GM21447 (cell line): ENCODE data around the gene ATAD5.
"Not testable (repeated sequence)": the region's sequence is repeated elsewhere in the genome, so short reads cannot be mapped to it uniquely, and the experiment has no call there.

Experiments
- ATAC-seq: cut with Tn5 transposase; IDR thresholded peaks from one replicate; pipeline ENCODE4 v1.9.1; 2021; ENCODE audit not compliant: unreplicated experiment

The ATAD5 gene

DNA sequence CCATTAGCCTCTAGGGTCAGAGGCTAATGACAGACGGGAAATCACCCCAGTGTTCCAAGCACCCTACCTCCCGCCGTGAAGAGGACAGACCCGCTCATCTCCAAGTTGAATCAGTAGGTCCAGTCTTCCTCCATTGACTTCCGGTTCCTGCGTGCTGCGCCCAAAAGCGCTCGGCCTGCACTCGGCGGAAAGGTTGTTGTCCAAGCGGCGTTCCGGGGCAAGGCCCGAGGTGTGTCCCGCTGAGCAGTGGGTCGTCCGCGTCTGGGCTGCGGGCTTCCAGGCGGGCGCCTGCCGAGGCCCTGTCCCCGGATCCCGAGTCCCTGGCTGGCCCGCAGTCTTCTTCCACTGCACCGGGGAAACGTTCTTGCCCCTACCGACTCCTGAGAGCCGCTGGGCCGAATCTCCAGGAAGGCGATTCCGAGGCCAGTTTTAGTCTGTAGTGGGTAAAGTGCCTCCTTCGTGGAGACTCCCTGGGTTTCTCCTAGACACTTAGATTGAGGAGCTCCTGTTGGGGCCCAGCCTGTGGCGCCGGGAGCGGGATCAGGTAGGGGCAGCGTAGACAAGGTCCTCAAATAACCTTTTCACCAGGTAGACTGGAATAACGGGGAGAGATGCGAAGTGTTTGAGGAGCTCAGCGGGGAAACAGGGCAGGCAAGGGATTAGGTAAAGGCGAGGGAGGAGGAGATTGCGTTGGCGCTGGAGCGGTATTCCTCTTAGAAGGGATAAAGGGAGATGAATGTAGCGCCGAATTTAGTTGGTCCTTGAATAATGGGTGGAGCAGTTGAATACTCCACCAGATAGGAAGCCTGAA, 74.5 kb downstream of the ATAD5 start, which contains the start of gene TEFM:
TEFM (minus strand) TSS at position 138 of the 811 bp plus-strand sequence; CDS start at position 98, 40 bp downstream.
- peak; percentile 85 for ATAC-seq

DNA sequence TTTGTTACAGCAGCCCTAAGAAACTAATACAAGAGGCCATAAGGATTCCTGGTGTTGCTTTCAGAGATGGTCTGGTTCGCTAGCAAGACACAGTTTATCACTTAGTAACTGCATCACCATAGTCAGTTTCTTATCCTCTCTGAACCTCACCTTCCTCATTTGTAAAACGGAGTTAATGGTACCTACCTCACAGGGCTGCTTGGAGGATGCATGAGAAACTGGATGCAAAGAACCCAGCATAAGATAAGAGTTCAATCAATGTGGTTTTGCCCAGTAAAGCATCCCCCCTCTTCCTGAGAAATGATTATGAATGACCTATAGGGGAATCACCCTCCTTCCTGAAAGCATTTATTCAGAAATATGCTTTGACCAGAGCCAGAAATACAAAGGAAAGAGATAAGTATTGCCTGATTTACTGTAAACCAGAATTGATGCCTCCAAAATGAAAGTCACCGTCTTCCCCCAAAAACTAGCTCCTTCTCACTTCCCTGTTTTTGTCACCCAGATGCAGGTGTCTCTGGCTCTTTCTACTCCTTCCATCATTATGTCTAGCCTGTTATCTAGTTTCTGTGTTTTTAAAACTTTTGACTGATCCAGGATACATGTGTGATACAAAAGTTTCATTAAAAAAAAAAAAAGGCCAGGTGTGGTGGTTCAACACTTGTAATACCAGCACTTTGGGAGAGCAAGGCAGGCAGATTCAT, 77.1 kb downstream of the ATAD5 start:
- no peak for ATAC-seq

DNA sequence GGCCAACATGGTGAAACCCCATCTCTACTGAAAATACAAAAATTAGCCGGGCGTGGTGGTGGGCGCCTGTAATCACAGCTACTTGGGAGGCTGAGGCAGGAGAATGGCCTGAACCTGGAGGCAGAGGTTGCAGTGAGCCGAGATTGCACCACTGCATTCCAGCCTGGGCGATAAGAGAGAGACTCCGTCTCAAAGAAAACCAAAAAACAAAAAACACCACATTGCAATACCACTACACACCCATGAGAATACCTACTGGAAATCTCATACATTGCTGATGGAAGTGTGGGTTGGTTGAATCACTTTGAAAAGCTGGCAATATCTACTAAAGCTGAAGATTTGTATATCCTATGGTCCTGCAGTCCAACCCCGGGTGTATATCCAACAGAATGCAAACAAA, 78.4 kb downstream of the ATAD5 start:
- not testable (repeated sequence) for ATAC-seq

DNA sequence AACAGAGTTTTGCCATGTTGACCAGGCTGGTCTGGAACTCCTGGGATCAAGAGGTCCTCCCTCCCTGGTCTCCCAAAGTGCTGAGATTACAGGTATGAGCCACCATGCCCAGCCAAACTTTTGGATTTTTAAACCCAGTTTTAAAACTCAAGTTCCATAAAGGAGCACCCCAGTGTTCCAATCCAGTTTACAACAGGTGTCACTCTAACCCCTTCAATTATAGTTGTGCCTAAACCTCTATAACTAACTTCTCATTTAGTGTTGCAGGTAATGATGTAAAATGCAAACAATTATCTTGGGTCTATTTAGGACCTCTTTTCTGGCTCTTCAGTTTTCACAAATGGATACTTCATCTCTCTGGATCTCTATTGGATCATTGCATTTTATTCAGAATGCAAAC, 82.2 kb downstream of the ATAD5 start:
- no peak for ATAC-seq

DNA sequence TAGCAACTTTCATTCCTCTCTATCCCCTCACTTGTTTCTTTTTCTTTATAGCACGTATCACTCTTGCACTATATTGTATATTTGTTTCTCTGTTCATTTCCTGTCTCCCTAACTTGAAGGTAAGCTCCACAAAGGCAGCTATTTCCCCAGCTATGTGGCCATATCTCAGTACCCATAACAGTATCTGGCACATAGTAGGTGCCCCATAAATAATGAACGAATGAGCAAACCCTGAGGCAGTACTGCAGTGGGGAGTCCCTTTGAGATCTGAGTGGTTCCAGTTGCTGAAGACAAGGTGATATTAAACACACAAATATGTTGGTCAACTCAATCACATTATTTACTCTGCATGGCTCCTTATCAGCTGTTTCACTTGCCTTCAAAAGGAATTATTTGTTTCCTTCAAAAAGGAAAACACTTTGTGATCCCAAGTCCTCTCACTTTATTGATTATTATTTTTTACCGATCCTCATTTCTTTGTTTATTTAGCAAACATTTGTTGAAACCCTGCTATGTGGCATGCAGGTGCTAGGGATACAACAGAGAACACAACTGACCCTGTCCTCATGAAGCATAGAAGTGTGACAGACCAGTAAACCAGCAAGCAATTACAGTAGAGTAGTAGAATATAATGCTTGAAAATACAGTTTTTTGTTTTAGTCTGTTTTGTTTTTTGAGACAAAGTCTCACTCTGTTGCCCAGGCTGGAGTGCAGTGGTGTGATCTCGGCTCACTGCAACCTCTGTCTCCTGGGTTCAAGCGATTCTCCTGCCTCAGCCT, 84.3 kb downstream of the ATAD5 start:
- no peak for ATAC-seq

DNA sequence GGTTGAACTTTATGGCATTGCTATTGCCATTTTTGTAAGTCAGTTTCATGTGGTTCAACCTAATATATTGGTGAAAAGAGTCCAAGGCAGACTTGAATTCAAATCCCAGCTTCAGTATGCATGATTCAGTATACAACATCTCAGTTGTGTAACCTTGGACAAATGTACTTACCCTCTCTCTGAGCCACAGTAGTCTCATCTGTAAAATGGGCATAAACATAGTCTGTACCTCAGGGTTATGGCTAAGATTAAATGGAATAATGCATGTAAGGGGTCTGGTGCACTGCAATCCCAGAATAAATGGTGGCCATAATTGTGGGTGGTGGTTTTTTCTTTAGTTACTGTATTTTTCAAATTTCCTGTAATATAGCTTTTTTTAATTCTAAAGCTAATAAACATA, 85.3 kb downstream of the ATAD5 start:
- ATAC-seq = no peak

DNA sequence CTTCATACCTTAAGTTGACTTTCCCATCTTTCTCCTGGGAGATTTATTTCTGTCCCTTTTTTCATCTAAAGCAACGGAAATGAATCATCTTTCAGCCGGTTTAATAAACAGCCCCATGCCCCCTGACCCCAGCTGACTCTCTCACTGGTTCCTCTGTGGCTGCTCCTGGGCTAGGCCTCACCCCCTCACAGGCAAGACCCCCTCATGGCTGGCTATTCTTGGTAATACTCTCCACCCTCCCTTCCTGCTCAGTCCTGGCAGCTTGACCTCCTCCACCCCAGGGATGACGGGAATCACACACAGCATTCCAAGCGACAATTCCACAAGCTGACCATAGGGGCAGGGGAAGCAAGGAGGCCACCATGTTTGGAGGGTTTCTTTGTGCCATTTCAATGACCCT, 88.5 kb downstream of the ATAD5 start:
- no peak for ATAC-seq

DNA sequence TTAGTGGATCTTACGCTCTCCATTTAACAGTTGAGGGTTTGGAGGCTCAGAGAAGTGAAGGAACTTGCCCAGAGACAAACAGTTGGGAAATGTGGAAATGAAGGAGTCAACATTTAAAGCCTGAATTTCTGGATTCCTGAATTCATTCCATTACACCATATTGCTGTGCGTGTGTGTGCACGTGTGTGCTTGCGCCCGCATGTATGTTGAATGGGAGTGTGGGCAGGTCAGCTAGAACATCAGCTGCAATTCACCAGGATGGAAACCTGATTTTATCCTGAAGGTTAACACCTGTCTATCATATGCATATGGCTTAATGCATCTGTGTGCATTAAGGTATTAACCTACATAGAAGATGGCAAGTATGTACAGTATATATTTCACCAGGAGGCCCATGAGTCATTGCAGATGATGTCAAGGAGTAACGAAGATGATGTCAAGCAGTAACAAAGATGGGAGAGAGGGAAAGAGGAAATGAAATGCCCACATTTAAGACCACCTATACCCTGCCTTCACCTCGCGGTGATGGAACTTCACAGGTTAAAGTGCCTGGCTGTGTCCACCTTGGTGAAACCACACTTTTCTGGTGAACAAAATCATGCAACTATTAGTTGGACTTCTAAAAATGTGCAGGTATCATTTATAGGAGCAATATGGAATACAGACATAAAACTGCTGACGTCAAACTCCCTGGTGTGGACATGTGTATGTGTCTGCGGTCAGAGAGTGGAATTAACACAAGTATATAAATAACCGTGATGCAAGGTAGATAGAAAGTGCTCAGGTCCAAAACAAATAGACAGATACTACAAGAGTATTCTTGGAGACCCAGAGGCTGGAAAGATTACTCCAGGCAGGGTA, 89.1 kb downstream of the ATAD5 start:
- no peak for ATAC-seq

DNA sequence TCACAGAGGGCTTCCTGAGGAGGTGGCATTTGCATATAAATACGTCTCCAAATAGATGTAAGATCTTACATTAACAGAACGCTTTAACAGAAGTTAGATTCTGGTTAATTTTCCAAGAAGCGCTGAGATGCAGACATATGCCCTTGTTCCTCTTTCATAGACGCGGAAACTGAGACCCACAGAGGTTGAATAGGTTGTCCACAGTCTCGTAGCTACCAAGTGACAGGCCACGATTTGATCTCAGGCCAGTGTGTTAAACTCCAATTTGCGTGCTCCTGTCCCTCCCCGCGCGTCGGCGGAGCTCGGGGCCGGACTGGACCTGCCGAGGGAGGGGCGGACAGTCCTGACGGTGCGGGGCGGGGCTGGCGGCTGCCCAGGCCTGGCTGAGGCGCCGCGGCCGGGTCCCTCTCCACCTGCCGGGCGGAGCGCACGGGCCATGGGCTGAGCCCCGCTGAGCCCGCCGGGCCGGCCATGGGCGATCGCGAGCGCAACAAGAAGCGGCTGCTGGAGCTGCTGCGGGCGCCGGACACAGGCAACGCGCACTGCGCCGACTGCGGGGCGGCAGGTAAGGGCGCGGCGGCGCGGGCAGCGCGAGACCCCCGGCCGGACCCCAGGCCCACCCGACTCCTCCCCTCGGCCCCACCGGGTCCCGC, 89.9 kb downstream of the ATAD5 start, which contains the start of gene ADAP2:
ADAP2 (plus strand) TSS at position 402 of the 653 bp plus-strand sequence; CDS start at position 472, 70 bp downstream.
- ATAC-seq = no peak

DNA sequence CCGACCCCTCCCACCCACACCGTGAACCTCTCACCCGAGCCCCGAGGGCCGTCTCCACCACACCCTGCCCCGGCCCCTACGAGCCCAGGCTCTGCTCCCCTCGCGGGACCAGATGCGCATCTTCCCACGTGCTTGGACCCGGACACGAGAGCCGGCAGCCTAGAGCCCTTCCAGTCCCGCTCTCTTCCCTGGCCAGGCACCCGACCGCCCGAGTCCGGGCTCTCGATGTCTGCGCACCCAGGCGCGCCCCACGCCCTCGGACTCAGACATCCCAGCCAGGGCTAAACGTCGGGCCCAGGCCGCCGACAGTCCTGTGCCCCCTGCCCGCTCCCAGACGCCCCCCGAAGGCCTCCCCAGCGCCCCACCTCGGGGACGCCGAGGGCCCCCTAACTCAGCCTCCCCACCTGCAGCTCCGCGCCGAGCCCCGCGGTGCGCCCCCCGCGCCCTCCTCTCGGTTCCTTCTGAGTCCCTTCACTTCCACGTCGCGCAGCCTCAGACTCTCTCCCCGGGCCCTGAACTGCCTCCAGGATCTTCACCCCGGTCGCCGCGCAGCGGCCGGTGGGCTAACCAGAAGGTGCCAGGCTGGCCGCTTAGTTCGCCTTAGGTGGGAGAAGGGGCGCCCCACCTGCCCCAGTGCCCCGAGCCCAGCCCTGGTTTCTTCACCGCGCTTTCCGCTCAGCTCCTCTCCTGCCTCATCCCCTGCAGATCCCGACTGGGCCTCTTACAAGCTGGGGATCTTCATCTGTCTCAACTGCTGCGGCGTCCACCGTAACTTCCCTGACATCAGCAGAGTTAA, 90.7 kb downstream of the ATAD5 start:
- no peak for ATAC-seq

DNA sequence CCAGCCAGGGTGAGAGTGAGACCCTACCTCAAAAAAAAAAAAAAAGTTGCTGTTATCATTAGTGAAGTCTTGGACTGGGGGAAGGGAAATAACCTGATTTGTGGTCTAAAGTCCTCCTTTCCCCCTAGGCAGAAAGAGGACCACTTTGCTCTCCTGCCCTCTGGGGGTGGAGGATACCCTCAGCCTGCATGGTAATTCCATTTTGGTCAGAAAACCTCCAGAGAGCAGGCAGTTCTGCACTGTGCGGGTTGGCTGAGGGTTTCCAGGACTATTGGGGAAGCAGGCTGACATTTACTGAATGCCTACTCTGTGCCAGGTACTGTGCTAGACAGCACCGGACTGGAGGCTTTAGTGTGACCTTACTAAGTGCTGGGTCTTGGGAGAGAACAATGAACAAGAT, 92.6 kb downstream of the ATAD5 start:
- ATAC-seq = no peak

DNA sequence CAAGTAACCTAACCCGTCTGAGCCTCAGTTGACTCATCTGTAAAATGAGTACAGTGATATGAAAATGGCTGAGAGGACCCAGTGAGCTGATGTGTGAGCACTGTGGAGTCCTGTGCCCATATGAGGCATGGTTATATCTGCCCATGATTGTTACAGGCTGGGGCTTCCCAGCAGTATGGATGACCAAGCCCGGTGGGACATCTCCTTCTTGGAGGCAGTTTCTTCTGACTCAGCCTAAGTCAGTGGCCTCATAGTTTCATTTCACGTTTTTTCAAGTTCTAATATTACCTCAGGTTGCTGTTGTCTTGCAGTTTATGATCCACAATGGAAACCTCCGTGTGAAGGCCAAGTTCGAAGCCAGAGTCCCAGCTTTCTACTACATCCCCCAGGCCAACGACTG, 94.8 kb downstream of the ATAD5 start:
- ATAC-seq = no peak

DNA sequence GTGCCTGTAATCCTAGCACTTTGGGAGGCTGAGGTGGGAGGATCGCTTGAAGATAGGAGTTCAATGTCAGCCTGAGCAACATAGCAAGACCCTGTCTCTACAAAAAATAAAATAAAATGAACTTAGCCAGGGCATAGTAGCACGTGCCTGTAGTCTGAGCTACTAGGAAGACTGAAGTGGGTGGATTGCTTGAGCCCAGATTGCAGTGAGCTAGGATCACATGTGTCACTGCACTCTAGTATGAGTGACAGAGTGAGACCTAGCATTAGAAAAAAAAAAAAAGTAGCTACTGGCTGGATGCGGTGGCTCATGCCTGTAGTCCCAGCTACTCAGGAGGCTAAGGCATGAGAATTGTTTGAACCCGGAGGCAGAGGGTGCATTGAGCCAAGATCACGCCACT, 96.0 kb downstream of the ATAD5 start:
- ATAC-seq = no peak

DNA sequence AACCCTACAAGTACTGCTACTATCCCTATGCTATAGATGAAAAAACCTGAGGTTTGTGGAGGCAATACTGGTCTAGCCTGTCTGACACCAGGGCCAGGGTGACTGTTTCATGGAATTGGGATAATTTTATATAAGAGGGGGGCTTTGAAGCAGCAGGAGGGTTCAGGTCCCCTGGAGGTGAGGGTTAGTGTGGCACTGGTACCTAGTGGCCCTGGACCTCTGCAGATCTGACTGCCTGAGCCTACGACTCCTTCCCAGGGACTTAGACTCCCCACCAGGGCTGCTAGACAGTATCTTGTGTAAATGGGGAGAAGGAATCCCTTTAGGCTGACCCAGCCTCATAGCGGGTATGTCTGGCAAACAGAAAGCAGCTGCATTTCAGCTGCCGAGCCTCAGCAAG, 96.8 kb downstream of the ATAD5 start:
- no peak for ATAC-seq

DNA sequence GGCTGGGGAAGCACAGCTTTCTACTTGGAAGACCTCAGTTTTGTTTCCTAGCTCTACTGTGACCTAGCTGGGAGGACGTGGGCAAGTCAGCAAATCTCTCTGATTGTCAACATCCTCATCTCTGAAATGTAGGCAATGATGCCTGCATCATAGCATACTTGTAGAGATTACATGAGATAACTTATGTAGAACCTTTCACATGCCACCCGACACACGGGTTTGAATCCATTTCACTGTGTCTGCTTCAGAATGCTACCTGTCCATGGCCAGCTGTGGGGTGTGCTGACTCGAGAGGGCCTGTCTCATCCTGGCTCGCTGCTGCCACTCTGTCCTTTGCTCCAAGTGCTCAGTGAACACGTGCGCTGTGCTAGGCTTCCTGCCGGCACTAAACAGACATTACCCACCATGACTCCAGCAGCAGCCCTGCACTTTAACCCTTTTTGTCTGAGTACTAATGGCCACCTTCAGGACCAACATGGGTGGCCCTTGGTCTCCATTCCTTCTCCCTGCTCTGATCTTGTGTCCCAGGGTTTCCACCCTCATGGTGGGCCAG, 97.4 kb downstream of the ATAD5 start:
- no peak for ATAC-seq

DNA sequence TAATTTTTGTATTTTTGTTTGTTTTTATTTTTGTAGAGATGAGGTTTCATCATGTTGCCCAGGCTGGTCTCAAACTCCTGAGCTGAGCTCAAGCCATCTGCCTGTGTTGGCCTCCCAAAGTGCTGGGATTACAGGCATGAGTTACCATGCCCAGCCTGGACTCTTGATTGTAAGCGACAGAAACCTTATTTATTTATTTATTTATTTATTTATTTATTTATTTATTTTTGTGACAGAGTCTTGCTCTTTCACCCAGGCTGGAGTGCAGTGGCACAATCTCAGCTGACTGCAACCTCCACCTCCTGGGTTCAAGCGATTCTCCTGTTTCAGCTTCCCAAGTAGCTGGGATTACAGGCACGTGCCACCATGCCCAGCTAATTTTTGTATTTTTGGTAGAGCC, 98.1 kb downstream of the ATAD5 start:
- ATAC-seq = not testable (repeated sequence)

DNA sequence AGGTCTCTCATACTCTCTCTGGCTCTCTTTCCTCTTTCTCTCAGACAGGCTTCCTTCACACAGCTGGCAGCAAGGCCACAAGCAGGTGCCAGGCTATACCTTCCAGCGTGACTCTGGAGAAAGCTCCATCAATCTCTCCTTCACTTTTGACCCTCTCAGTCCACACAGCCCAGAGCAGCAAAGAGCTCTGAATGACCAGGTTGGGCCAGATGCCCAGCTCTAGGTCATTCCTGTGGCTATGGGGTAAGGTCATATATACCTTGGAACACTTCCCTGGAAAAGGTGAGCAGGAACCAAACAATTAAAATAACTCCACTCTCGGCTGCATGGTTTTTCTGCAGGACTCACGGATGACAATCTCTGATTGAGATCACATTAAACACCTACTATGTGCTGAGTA, 98.7 kb downstream of the ATAD5 start:
- no peak for ATAC-seq

DNA sequence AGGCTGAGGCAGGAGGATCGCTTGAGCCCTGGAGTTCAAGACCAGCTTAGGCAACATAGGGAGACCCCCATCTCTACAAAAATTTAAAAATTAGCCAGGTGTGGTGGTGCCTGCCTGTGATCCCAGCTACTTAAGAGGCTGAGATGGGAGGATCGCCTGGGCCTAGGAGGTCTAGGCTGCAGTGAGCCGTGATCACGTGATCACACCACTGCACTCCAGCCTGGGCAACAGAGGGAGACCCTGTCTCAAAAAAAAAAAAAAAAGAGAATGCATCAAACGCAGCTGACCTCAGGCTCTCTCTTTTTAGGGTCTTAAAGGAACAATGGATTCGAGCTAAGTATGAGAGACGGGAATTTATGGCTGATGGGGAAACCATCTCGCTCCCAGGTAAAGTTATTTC, 99.8 kb downstream of the ATAD5 start:
- not testable (repeated sequence) for ATAC-seq

DNA sequence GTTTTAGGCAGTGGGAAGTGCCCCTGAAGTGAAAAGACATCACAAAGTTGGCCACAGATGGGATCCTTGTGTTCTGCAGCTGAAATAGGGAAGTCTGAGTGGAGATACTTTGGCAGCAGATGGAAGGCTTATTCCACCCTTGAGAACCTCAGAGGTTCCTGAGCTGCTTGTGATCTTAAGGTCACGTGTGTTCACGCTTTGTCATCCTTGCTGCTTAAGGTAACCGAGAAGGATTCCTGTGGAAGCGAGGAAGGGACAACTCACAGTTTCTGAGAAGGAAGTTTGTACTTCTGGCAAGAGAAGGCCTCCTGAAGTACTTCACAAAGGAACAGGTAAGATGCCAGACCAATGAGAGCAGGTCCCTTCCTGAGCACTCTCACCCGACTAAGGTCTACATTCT, 102.2 kb downstream of the ATAD5 start:
- no peak for ATAC-seq
